Measurements from ENCODE around the gene WDR62. TPM values are rescaled to one million over a fixed set of nuclear protein-coding genes. Genes with fewer than 3 reads are reported as not detected.

The WDR62 gene
- total RNA-seq, 1 donor from 2014 or later: 4.3 TPM

GRCh38 chr19:36079389-36079945 is 24.8 kb downstream of the WDR62 start:
- DNase-seq: no peak

- no peak for DNase-seq
Measured at GRCh38 chr19:36081385-36081784, 26.7 kb downstream of the WDR62 start.

- DNase-seq: no peak
Measured at GRCh38 chr19:36081894-36082293, 27.2 kb downstream of the WDR62 start.

GRCh38 chr19:36082916-36083315 is 28.2 kb downstream of the WDR62 start:
- no peak for DNase-seq

- no peak for DNase-seq
Measured at GRCh38 chr19:36084231-36085009, 29.7 kb downstream of the WDR62 start.

- DNase-seq: no peak
Measured at GRCh38 chr19:36086326-36086725, 31.6 kb downstream of the WDR62 start.

- DNase-seq: no peak
Measured at GRCh38 chr19:36089847-36090246, 35.1 kb downstream of the WDR62 start.

- no peak for DNase-seq
Measured at GRCh38 chr19:36090910-36091695, 36.4 kb downstream of the WDR62 start.

- DNase-seq: no peak
Measured at GRCh38 chr19:36092566-36092965, 37.9 kb downstream of the WDR62 start.

- DNase-seq: no peak
Measured at GRCh38 chr19:36093146-36093662, 38.5 kb downstream of the WDR62 start.

GRCh38 chr19:36093687-36094086 is 39.0 kb downstream of the WDR62 start:
- no peak for DNase-seq

GRCh38 chr19:36097036-36097435 is 42.3 kb downstream of the WDR62 start:
- DNase-seq: no peak

GRCh38 chr19:36099166-36099785 is 44.6 kb downstream of the WDR62 start:
- no peak for DNase-seq

GRCh38 chr19:36100476-36100875 is 45.8 kb downstream of the WDR62 start:
- DNase-seq: no peak

- DNase-seq: no peak
Measured at GRCh38 chr19:36101550-36102327, 47.0 kb downstream of the WDR62 start.

- DNase-seq: no peak
Measured at GRCh38 chr19:36103040-36103626, 48.4 kb downstream of the WDR62 start.

GRCh38 chr19:36103842-36104552 is 49.3 kb downstream of the WDR62 start:
- DNase-seq: no peak

GRCh38 chr19:36106441-36106840 is 51.7 kb downstream of the WDR62 start:
- DNase-seq: no peak

- DNase-seq: no peak
Measured at GRCh38 chr19:36106991-36107390, 52.3 kb downstream of the WDR62 start.

- no peak for DNase-seq
Measured at GRCh38 chr19:36108684-36109083, 54.0 kb downstream of the WDR62 start.
